Activated T-helper 1 cell treated with anti-CD3 and anti-CD28 coated beads, Interleukin-2, amount 50 U/mL, for 16 hours (primary cell): ENCODE measurements around the gene ING1.
"Not testable (repeated sequence)": the region's sequence is repeated elsewhere in the genome, so short reads cannot be mapped to it uniquely, and the experiment has no call there.

ENCODE experiments used
- DNase-seq, 2 donors: peaks; one replicate each; pipeline ENCODE4 v3.0.0-alpha.2; 2020; ENCODE audit warnings: low read depth in 1 of 2, low spot score in 1 of 2

The ING1 gene

GRCh38 chr13:110690516-110690915 lies 23.0 kb upstream of the ING1 start:
- no peak for DNase-seq

- not testable (repeated sequence) for DNase-seq
Measured at GRCh38 chr13:110695774-110696173, 17.7 kb upstream of the ING1 start.

GRCh38 chr13:110696776-110697175 lies 16.7 kb upstream of the ING1 start:
- DNase-seq: no peak

- no peak for DNase-seq
Measured at GRCh38 chr13:110697842-110698241, 15.7 kb upstream of the ING1 start.

GRCh38 chr13:110698689-110699088 lies 14.8 kb upstream of the ING1 start:
- DNase-seq: no peak

GRCh38 chr13:110699148-110700145 lies 14.1 kb upstream of the ING1 start:
- no peak for DNase-seq

- no peak for DNase-seq
Measured at GRCh38 chr13:110700186-110700585, 13.3 kb upstream of the ING1 start.

- DNase-seq: no peak
Measured at GRCh38 chr13:110700641-110701040, 12.9 kb upstream of the ING1 start.

GRCh38 chr13:110701061-110701460 lies 12.4 kb upstream of the ING1 start:
- DNase-seq: not testable (repeated sequence)

GRCh38 chr13:110702089-110702488 lies 11.4 kb upstream of the ING1 start:
- no peak for DNase-seq

- DNase-seq: no peak
Measured at GRCh38 chr13:110702591-110703526, 10.6 kb upstream of the ING1 start.

GRCh38 chr13:110705356-110705825 lies 8.1 kb upstream of the ING1 start:
- DNase-seq: no peak

GRCh38 chr13:110705826-110706569 lies 7.5 kb upstream of the ING1 start, which contains the start of gene CARS2:
Gene CARS2, minus strand, starts transcription at chr13:110706116. Its CDS starts 23 bp downstream, at chr13:110706093.
- peak; percentile 86 to 89 for DNase-seq

GRCh38 chr13:110706570-110707372 lies 6.7 kb upstream of the ING1 start:
- no peak for DNase-seq

- DNase-seq: peak; percentile 62 to 89
Measured at GRCh38 chr13:110712081-110712848, 1.2 kb upstream of the ING1 start.

GRCh38 chr13:110712849-110713641 lies 455 bp upstream of the ING1 start:
- DNase-seq: peak; percentile 98 to 99

GRCh38 chr13:110713981-110714796 lies 689 bp downstream of the ING1 start:
- DNase-seq: peak; percentile 51 to 55
